GM18517 (cell line): ENCODE measurements around the gene CHD9NB.
"Not testable (repeated sequence)": the region's sequence is repeated elsewhere in the genome, so short reads cannot be mapped to it uniquely, and the experiment has no call there.

Experiments
- ATAC-seq: cut with Tn5 transposase; IDR thresholded peaks from one replicate; pipeline ENCODE4 v1.9.1; 2021; ENCODE audit warnings: mild to moderate bottlenecking, moderate library complexity; ENCODE audit not compliant: unreplicated experiment

The CHD9NB gene

DNA sequence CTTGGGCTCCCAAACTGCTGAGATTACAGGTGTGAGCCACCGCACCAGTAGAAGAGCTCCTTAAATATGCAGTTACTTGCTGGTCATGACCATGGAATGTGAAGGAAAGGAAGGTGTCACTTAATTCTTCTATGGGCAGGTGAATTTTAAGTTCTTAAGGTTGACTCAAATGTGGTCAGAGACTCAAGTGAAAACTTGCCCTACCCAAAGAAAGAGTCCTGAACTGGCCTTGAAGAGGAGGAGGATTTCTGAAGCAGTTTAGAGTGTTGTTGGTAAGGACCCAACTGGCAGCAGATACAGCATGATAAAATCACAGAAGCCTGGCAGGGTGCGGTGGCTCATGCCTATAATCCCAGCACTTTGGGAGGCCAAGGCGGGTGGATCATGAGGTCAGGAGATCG, 31.4 kb upstream of the CHD9NB start:
- ATAC-seq = no peak

DNA sequence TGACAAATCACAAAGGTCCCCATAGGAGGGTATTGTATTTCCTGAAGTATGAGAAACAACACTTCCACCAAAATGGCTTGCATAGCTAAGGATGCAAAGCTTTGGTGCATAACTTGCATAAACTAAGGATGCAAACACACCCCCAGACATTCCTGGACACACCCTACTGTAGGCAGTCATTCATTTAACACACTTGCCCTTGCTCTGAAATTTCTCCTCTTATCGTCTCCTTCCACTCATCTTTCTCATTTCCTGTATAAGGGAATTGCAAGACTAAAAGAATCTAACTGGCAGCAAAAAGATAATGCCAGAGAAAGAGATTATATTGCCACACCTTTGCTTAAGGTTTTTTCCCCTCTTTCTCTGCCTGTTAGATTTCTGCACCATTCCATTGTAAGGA, 30.4 kb upstream of the CHD9NB start:
- ATAC-seq = no peak

DNA sequence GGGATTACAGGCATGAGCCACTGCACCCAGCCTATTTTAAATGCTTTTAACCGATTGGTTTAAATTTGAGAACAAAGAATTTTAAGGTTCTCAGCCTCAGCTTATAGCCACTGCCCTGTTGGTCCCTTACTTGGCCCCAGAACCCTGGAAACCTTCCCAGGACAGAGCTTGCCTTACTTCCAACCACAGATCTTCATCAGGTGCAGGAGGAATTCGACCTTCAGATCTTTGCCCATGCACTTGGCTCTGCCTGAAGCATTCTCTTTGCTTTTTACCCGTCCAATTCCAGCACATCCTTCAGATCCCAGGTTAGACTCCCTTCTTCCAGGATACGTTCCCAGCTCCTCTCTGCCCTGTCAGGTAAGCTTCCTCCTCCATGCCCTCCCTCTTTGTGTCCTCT, 29.8 kb upstream of the CHD9NB start:
- no peak for ATAC-seq

- no peak for ATAC-seq
Observed at GRCh38 chr16:53081686-53082407, 29.1 kb upstream of the CHD9NB start.

DNA sequence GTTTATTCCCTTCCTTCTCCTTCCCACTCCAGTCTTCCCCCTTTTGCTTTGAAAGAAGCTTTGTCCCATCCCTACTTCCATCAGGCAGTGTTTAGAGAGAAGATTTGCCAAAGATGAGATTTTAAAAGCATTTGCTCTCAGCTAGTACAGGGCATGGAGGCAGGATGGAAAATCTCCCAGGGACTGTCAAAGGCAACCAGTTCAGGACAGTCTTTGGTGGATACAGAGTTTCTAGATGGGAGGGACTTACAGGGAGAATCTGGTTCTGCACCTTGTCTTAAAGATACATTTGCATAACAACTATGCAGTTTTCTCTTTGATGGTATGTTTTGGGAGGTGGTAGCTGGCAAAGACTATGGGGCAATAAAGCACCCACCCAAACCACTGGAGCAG, 28.3 kb upstream of the CHD9NB start:
- no peak for ATAC-seq

GRCh38 chr16:53080345-53081031, 27.8 kb upstream of the CHD9NB start:
- no peak for ATAC-seq

DNA sequence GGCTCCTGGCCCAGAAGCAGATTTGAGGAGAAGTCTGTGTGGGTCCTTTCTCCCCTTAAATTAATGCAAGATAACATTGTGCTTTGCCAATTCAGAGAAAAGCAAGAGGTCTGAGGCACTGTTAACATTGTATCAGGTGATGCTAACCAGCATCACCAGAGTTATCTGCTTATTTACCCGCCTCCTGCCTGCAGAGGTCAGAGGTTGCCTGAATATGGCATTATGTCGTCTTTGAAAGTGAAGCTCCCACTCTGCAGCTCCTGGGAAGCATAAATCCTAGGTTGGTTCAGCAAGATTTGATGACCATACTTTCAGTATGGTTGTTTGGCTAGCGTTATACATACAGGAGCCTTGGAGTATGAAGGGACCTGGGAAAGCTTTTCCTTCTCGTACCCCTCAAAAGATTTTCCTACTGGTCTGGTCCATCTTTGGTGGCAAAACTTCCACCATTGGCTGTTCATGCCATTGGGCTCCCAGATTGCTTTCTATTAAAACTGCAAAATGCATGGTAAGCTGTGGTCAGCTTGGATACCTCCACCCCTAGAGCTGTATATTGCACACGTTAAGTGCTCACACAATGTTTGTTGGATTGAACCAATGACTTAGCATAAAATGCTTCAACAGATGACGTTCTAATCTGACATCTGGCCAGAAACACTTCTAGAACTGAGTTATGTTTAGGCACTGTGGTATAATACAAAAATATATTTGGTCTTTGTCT, 26.2 kb upstream of the CHD9NB start:
- no peak for ATAC-seq

- ATAC-seq = no peak
Observed at GRCh38 chr16:53078247-53078646, 25.6 kb upstream of the CHD9NB start.

DNA sequence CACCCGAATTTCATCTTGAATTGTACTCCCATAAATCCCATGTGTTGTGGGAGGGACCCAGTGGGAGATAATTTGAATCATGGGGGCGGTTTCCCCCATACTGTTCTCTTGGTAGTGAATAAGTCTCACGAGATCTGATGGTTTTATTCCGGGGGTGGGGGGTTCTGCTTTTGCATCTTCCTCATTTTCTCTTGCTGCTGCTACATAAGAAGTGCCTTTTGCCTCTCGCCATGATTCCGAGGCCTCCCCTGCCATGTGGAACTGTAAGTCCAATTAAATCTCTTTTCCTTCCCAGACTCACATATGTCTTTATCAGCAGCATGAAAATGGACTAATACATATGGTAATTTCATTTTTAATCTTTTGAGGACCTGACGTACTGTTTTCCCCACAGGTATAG, 22.8 kb upstream of the CHD9NB start:
- ATAC-seq = not testable (repeated sequence)

- not testable (repeated sequence) for ATAC-seq
Observed at GRCh38 chr16:53074296-53074695, 21.6 kb upstream of the CHD9NB start.

GRCh38 chr16:53073022-53073421, 20.3 kb upstream of the CHD9NB start:
- no peak for ATAC-seq

DNA sequence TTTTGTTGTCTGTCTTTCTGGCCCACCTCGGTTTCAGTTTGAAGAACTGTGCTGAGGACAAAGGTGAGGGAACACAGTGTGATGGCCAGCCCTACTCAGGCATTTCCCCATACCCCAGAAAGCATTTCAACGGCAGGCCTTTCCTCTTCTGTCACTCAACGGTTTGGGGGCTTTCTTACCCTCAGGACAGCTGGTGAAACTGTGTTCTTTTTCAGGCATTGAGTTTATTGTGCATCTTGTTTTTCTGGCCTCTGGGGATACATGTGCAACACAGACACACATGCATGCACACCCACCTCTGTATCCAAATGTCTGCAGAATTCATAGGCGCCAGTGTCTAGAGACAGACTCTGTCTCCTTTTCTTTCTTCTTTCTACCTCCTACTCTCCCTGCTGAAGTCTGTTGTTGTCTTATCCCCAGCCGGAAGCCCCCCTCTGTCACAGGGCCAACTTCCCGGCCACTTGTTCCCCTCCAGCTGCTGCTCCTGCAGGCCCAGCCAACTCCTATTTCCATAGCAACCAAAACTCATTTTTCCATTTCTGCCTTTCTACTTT, 19.1 kb upstream of the CHD9NB start:
- ATAC-seq = peak; percentile 69

DNA sequence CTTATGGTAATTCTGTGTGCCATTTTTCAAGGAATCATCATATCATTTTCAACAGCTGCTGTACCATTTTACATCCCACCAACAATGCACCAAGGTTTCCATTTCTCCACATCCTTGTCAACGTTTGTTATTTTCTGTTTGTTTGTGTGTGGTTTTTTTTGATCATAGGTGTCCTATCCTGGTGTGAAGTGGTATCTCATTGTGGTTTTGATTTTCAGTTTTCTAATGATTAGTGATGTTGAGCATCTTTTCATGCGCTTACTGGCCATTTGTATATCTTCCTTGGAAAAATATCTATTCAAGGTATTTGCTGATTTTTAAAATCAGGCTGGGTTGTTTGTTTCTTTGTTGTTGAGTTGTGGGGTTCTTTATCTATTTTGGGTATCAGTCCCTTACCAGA, 17.1 kb upstream of the CHD9NB start:
- ATAC-seq = no peak

- ATAC-seq = peak; percentile 57
Observed at GRCh38 chr16:53068423-53068833, 15.7 kb upstream of the CHD9NB start.

- no peak for ATAC-seq
Observed at GRCh38 chr16:53067675-53068074, 15.0 kb upstream of the CHD9NB start.

DNA sequence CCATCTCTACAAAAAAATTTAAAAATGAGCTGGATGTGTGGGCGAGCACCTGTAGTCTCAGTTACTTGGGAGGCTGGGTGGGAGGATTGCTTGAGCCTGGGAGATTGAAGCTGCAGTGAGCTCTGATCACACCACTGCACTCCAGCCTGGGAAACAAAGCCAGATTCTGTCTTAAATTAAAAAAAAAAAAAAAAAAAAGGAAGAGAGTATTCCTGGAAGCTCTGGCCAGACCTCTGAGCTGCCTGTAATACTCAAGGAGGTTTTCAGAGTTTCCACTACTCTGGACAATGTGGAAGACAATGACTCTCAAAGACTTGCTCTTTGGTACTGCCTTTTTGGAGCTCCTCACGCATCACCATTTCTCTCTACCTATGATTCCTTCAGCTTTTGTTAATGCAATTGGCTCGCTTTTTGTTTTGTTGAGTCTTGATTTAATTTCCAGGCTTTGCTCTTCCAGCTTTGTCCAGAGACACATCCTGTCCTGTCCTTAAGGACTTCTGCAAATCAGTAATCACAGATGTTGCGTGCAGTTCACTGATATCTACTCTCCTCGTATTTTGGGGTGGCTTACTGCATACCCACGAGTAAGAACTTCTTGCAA, 12.9 kb upstream of the CHD9NB start:
- no peak for ATAC-seq

DNA sequence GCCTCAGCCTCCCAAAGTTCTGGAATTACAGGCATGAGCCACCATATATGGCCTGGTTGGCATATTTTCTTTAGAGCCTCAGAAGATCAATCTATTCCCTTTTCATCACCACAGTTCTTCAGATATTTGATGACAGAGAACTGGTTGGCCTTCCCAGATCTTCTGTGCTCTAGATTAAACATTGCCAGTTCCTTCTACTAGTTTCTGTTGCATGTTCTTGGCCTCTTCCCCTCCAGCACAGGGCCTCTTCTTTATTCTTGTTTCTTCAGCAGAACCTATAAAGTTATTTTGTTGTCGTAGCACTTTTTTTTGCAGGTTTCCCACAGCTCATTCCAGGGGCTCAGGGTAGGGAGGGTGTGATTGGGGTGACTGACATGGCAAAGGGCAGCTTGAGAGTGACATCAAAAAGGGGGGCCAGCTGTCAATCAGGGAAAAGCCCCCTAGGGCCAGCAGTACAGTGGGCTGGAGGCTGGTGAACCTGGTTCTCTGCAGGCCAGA, 11.4 kb upstream of the CHD9NB start:
- ATAC-seq = no peak

DNA sequence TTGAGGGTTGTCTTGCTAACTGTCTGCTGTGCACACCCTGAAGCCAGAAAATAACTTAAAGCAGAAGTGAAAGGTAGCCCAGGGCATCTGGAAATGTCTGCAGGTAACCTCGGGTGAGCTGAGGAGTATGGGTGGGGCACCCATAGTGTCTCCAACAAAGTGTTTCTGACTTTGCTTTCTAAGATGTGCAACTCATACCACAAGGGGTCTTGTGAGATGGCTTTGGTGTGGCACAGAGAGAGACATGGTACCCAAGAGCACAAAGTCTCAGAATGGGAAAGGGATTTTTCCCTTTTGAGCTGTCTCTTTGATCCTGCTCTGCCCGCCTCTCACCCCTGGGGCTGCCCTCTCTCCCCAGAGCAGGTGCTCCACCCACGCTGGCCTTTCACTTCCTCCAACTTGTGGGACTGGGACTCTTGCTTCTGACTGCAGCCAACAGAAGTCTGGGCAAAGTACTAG, 9.0 kb upstream of the CHD9NB start:
- peak; percentile 86 for ATAC-seq

- peak; percentile 10 for ATAC-seq
Observed at GRCh38 chr16:53061256-53061655, 8.6 kb upstream of the CHD9NB start.

- no peak for ATAC-seq
Observed at GRCh38 chr16:53059672-53060071, 7.0 kb upstream of the CHD9NB start.

DNA sequence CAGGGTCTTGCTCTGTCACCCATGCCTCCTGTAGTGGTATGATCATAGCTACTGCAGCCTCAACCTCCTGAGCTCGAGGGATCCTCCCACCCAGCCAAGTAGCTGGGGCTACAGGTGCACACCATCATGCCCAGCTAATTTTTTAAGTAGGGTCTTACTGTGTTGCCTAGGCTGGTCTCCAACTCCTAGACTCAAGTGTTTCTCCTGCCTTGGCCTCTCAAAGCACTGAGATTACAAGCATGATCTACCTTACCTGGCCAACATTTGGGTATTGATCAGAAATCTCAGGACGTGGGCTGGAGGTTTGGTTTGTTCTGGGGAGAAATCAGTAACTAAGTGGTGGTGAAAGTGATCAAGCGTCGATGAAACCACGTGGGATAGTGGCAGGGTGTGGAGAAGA, 6.2 kb upstream of the CHD9NB start:
- ATAC-seq = no peak
